ENCODE data around the gene RPH3AL. TPM values are rescaled to one million over a fixed set of nuclear protein-coding genes. Genes with fewer than 3 reads are reported as not detected.

RPH3AL gene
- total and polyA plus RNA-seq, 2 of the 8 experiments (the other 6 are each of a cell fraction or from before 2014, with no cell fraction given) = 5.6 to 5.8 TPM

GRCh38 chr17:216625-217024 is 136.0 kb downstream of the RPH3AL start:
- Histone ChIP-seq H3K9ac (replicated peaks in 1 of 4; ENCODE audit: extremely low read depth in 1 of 4, low read depth in 3 of 4, low read length in 3 of 4) (0 out of 7 replicates have a peak overlapping the region, but pooled peaks of 1 of the 4 experiments have one; percentile 28), H2AFZ (ENCODE audit: low read length) (peak overlapping the region; percentile 100), H3K79me2 (ENCODE audit: control insufficient read depth in 1 of 2, insufficient read depth in 2 of 2, low read length in 2 of 2) (no peaks in the 10 kb centered on the region), H3K27ac (ENCODE audit: low read depth, low read length) (no peak overlapping the region), H2AK5ac (ENCODE audit: low read depth, low read length) (peak overlapping the region; percentile 60; the same call in 1 of the 2 replicates), H4K5ac (ENCODE audit: insufficient read length, low read depth, low read length) (no peak overlapping the region), H3K23me2 (ENCODE audit: low read depth, low read length) (peaks cover 5% of the 10 kb centered on the region), H4K91ac (replicated peaks; ENCODE audit: insufficient read length, low read length) (no peak overlapping the region), H3K36me3 (ENCODE audit: control insufficient read depth in 2 of 4, insufficient read depth in 4 of 4, low read length in 3 of 4) (peaks cover 0 to 5% (median 0%) of the 10 kb centered on the region in 4 experiments; a peak in 2 of 8 replicates), H3K9me3 (ENCODE audit: insufficient read depth in 2 of 2, low read depth in 1 of 2, low read length in 1 of 2) (no peaks in the 10 kb centered on the region), H4K8ac (ENCODE audit: extremely low read depth, insufficient read depth, low read length) (no peak overlapping the region; the same call in 1 of the 2 replicates), H3K4me3 (ENCODE audit: extremely low read depth in 1 of 4, insufficient read depth in 2 of 4, low read depth in 3 of 4, low read length in 4 of 4) (no peak overlapping the region), H2BK15ac (ENCODE audit: low read length) (0 out of 2 replicates have a peak overlapping the region, but pooled peaks have one; percentile 97), H3K79me1 (ENCODE audit: low read depth, low read length) (no peaks in the 10 kb centered on the region), H3K27me3 (replicated peaks in 1 of 4; ENCODE audit: control insufficient read depth in 3 of 4, extremely low read depth in 1 of 4, insufficient read depth in 3 of 4, low read length in 3 of 4) (no peaks in the 10 kb centered on the region), H3K4ac (replicated peaks; ENCODE audit: insufficient read length, low read depth, low read length) (no peak overlapping the region), H2BK120ac (replicated peaks; ENCODE audit: low read depth, low read length) (no peak overlapping the region), H3K4me2 (ENCODE audit: insufficient read depth in 1 of 2, low read depth in 2 of 2, low read length in 2 of 2) (no peak overlapping the region; a peak in 1 of 4 replicates), H3K23ac (ENCODE audit: insufficient read length) (no peak overlapping the region), H3K56ac (replicated peaks; ENCODE audit: insufficient read length, low read depth, low read length) (no peak overlapping the region), H3K4me1 (replicated peaks in 1 of 4; ENCODE audit: control insufficient read depth in 3 of 4, insufficient read depth in 4 of 4, low read length in 3 of 4) (peaks cover 2 to 7% (median 3%) of the 10 kb centered on the region in 4 experiments; a peak in 5 of 7 replicates), H4K20me1 (replicated peaks in 1 of 2; ENCODE audit: control insufficient read depth in 1 of 2, insufficient read depth in 2 of 2, low read length in 2 of 2) (no peaks in the 10 kb centered on the region), H2BK5ac (ENCODE audit: low read depth, low read length) (0 out of 2 replicates have a peak overlapping the region, but pooled peaks have one; percentile 8), H2BK20ac (ENCODE audit: low read length) (no peak overlapping the region), H2BK12ac (ENCODE audit: low read depth, low read length) (no peak overlapping the region), H3K18ac (ENCODE audit: extremely low read depth, low read length) (peak overlapping the region; percentile 93; the same call in 1 of the 2 replicates), H3K14ac (ENCODE audit: insufficient read length) (no peak overlapping the region)
- ChIA-PET CTCF (ENCODE audit: partially characterized antibody) (no interaction called here), POLR2A (ENCODE audit: partially characterized antibody) (no interaction called here)
- no peak for DNase-seq (ENCODE audit: low read depth in 1 of 2, low spot score in 2 of 2)
- 61% methylated on average over 2 of the region's 2 CpGs; no CpG with 5 or more reads in 1 of the 2 experiments for WGBS, 2 experiments (ENCODE audit: extremely low coverage in 1 of 2, insufficient coverage in 1 of 2, insufficient read length in 1 of 2, insufficient replicate concordance in 2 of 2, low coverage in 1 of 2, low lambda C conversion rate in 2 of 2, missing lambda C conversion rate in 1 of 2)
- no peak for FAIRE-seq
- TF ChIP-seq HDAC2 (IDR thresholded peaks at IDR 0.05; ENCODE audit: borderline replicate concordance in 1 of 2, low read depth in 2 of 2, low read length in 2 of 2) = no peak
- no peak for TF ChIP-seq RFX5 (IDR thresholded peaks at IDR 0.05; ENCODE audit: borderline replicate concordance, low read depth, low read length)
- no peak for TF ChIP-seq CBX8 (IDR thresholded peaks at IDR 0.05; ENCODE audit: borderline replicate concordance, low read depth, low read length)
- no peak for TF ChIP-seq SIRT6 (IDR thresholded peaks at IDR 0.05; ENCODE audit: low read length)
- no peak for TF ChIP-seq EP300 (IDR thresholded peaks at IDR 0.05; ENCODE audit: borderline replicate concordance in 1 of 2, low read depth in 2 of 2, low read length in 2 of 2)
- TF ChIP-seq GABPA (IDR thresholded peaks at IDR 0.05; ENCODE audit: borderline replicate concordance, insufficient read depth, low read length) = no peak
- TF ChIP-seq EZH2 (IDR thresholded peaks at IDR 0.05; ENCODE audit: low read depth, low read length, severe bottlenecking) = no peak
- no peak for TF ChIP-seq POLR2AphosphoS5 (IDR thresholded peaks at IDR 0.05; ENCODE audit: low read depth, low read length)
- no peak for TF ChIP-seq TAF7 (optimal IDR thresholded peaks at IDR 0.05; ENCODE audit: borderline replicate concordance, low read depth, low read length)
- TF ChIP-seq NANOG (IDR thresholded peaks at IDR 0.05; ENCODE audit: insufficient read depth, low read depth, low read length, poor library complexity, severe bottlenecking) = no peak
- no peak for TF ChIP-seq RBBP5 (IDR thresholded peaks at IDR 0.05; ENCODE audit: borderline replicate concordance, low read depth, low read length)
- TF ChIP-seq JUND (IDR thresholded peaks at IDR 0.05; ENCODE audit: low read length) = no peak
- TF ChIP-seq, protein P1, sequence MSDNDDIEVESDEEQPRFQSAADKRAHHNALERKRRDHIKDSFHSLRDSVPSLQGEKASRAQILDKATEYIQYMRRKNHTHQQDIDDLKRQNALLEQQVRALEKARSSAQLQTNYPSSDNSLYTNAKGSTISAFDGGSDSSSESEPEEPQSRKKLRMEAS (IDR thresholded peaks at IDR 0.05) = no peak

All from H1 (cell line).